Erythroblast (primary cell): ENCODE measurements around the gene ATP5MG.

ENCODE experiments used
- GATA1 ChIP-seq: IDR thresholded peaks from 2 replicates; pipeline ENCODE4 v1.6.1; 2011; ENCODE audit warnings: low read depth, mild to moderate bottlenecking, control low read depth, low read length, moderate library complexity
- POLR2A ChIP-seq: IDR thresholded peaks from 2 replicates; pipeline ENCODE4 v1.6.1; 2011; ENCODE audit warnings: mild to moderate bottlenecking, low read length

DNA sequence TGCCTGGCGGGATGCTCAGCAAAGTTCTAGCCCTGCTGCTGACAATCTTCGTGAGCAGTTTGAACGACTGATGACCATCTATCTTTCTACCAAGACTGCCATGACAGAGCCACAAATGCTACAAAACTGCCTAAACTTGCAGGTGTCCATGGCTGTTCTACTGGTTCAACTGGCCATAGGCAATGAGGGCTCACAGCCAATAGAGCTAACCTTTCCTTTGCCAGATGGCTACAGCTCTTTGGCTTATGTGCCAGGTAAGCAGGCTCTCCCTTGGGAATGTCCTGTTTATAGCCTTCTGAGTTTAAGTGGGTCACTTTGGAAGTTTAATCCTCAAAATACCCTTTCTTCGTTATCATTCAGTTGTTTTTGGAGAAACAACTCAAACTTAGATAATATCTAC, 21.9 kb upstream of the ATP5MG start:
- TF ChIP-seq POLR2A (no peak), GATA1 (no peak)
